ENCODE measurements around the gene SPRR4. TPM values are rescaled to one million over a fixed set of nuclear protein-coding genes. Genes with fewer than 3 reads are reported as not detected.
"Not testable (repeated sequence)": the region's sequence is repeated elsewhere in the genome, so short reads cannot be mapped to it uniquely, and the experiment has no call there.

The SPRR4 gene
- total RNA-seq, 1 donor from 2014 or later = not detected

- Histone ChIP-seq H3K4me1 (no peaks in the 10 kb centered on the region), H3K4me3 (no peak within 1 kb of the TSS), H3K36me3 (no peaks in the 10 kb centered on the region), H3K27ac (no peak within 1 kb of the TSS), H3K27me3 (ENCODE audit: low read depth) (no peaks in the 10 kb centered on the region), H3K9me3 (no peaks in the 10 kb centered on the region)
- DNase-seq (no peak), ATAC-seq (no peak)
- TF ChIP-seq, protein P1, sequence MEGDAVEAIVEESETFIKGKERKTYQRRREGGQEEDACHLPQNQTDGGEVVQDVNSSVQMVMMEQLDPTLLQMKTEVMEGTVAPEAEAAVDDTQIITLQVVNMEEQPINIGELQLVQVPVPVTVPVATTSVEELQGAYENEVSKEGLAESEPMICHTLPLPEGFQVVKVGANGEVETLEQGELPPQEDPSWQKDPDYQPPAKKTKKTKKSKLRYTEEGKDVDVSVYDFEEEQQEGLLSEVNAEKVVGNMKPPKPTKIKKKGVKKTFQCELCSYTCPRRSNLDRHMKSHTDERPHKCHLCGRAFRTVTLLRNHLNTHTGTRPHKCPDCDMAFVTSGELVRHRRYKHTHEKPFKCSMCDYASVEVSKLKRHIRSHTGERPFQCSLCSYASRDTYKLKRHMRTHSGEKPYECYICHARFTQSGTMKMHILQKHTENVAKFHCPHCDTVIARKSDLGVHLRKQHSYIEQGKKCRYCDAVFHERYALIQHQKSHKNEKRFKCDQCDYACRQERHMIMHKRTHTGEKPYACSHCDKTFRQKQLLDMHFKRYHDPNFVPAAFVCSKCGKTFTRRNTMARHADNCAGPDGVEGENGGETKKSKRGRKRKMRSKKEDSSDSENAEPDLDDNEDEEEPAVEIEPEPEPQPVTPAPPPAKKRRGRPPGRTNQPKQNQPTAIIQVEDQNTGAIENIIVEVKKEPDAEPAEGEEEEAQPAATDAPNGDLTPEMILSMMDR (IDR thresholded peaks at IDR 0.05) = no peak
- intact Hi-C loops (cut with DNase I) = no loop called here
These were observed 30.9 kb downstream of the SPRR4 start, which contains the start of gene SPRR3 for GRCh38 chr1:153001382-153001781. SPRR3 (plus strand) TSS chr1:153001749; CDS start chr1:153003021, 1,272 bp downstream.

GRCh38 chr1:153011235-153011758 lies 40.8 kb downstream of the SPRR4 start:
- DNase-seq; H3K9me3 ChIP-seq; intact Hi-C loops (cut with DNase I); H3K4me3 ChIP-seq; ATAC-seq; H3K36me3 ChIP-seq; H3K27me3 ChIP-seq (ENCODE audit: low read depth); H3K27ac ChIP-seq; H3K4me1 ChIP-seq: not testable (repeated sequence)

- intact Hi-C loops (cut with DNase I) = not testable (repeated sequence)
These were observed 51.4 kb downstream of the SPRR4 start for GRCh38 chr1:153021829-153022228.

More at GRCh38 chr1:153021829-153022228, 51.4 kb downstream of the SPRR4 start:
- not testable (repeated sequence) for H3K27ac ChIP-seq; DNase-seq; ATAC-seq; H3K4me1 ChIP-seq; H3K9me3 ChIP-seq; H3K27me3 ChIP-seq (ENCODE audit: low read depth); H3K4me3 ChIP-seq; H3K36me3 ChIP-seq

Other genes with a start within 250 kb of the SPRR4 start
- not detected for gene KPRP, start 212.6 kb upstream of the SPRR4 start, total RNA-seq
- not detected for gene LCE1F, start 195.5 kb upstream of the SPRR4 start, total RNA-seq
- not detected for gene LCE1E, start 184.4 kb upstream of the SPRR4 start, total RNA-seq
- not detected for gene LCE1D, start 173.9 kb upstream of the SPRR4 start, total RNA-seq
- gene LCE1C, start 164.0 kb upstream of the SPRR4 start, total RNA-seq = not detected
- not detected for gene LCE1B, start 158.7 kb upstream of the SPRR4 start, total RNA-seq
- gene LCE1A, start 143.2 kb upstream of the SPRR4 start, total RNA-seq = not detected
- gene LCE6A, start 127.8 kb upstream of the SPRR4 start, total RNA-seq = not detected
- not detected for gene LCE7A, start 110.7 kb upstream of the SPRR4 start, total RNA-seq
- not detected for gene SMCP, start 92.3 kb upstream of the SPRR4 start, total RNA-seq
- gene IVL, start 62.1 kb upstream of the SPRR4 start, total RNA-seq = 0.24 TPM
- not detected for gene SPRR5, start 23.4 kb upstream of the SPRR4 start, total RNA-seq
- gene SPRR1A, start 13.4 kb downstream of the SPRR4 start, total RNA-seq = not detected
- gene SPRR3, start 31.1 kb downstream of the SPRR4 start, total RNA-seq = not detected
- not detected for gene SPRR1B, start 60.6 kb downstream of the SPRR4 start, total RNA-seq
- gene SPRR2D, start 70.5 kb downstream of the SPRR4 start, total RNA-seq = not detected
- gene SPRR2A, start 86.9 kb downstream of the SPRR4 start, total RNA-seq = not detected
- not detected for gene SPRR2B, start 101.0 kb downstream of the SPRR4 start, total RNA-seq
- gene SPRR2E, start 123.9 kb downstream of the SPRR4 start, total RNA-seq = not detected
- not detected for gene SPRR2F, start 142.9 kb downstream of the SPRR4 start, total RNA-seq
- gene SPRR2G, start 180.2 kb downstream of the SPRR4 start, total RNA-seq = not detected
- gene LELP1, start 232.8 kb downstream of the SPRR4 start, total RNA-seq = not detected
- gene PRR9, start 246.9 kb downstream of the SPRR4 start, total RNA-seq = not detected

All from lower lobe of right lung (tissue), 2 donors.